Peyer's patch (tissue), 4 donors: ENCODE results near the gene EFTUD2.

Source experiments
- POLR2A ChIP-seq, 2 donors: fragments of 450-650 bp; IDR thresholded peaks; one replicate each; pipeline ENCODE4 v1.5.1; 2017; ENCODE audit warnings: antibody characterized with exemption in 2 of 2, mild to moderate bottlenecking in 2 of 2, moderate library complexity in 2 of 2
- TF ChIP-seq, protein P1 (sequence below), 6 experiments: fragments of 450-650 bp in 4 of 6; fragments of 200-600 bp in 2 of 6; sonication (generic) in 1 of 6; IDR thresholded peaks; one replicate each; pipeline ENCODE4 v1.5.1; 2017 to 2019; ENCODE audit warnings: antibody characterized with exemption in 6 of 6, mild to moderate bottlenecking in 3 of 6, moderate library complexity in 1 of 6

DNA sequence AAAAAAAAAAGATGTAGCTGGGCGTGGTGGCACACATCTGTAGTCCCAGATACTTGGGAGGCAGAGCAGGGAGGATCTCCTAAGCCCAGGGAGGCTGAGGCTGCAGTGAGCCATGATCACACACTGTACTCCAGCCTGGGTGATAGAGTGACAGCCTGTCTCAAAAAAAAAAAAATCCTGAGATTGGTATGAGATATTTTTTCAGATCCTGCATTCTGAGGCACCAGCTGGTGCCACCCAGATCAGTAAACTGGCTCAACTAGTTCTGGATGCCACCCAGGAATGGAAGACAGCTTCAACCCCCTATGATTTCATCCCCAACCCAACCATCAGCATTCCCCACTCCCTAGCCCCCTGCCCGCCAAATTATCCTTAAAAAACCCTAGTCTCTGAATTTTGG lies 62.0 kb downstream of the EFTUD2 start:
- TF ChIP-seq POLR2A (IDR thresholded peaks at IDR 0.05) = no peak
- TF ChIP-seq, protein P1, sequence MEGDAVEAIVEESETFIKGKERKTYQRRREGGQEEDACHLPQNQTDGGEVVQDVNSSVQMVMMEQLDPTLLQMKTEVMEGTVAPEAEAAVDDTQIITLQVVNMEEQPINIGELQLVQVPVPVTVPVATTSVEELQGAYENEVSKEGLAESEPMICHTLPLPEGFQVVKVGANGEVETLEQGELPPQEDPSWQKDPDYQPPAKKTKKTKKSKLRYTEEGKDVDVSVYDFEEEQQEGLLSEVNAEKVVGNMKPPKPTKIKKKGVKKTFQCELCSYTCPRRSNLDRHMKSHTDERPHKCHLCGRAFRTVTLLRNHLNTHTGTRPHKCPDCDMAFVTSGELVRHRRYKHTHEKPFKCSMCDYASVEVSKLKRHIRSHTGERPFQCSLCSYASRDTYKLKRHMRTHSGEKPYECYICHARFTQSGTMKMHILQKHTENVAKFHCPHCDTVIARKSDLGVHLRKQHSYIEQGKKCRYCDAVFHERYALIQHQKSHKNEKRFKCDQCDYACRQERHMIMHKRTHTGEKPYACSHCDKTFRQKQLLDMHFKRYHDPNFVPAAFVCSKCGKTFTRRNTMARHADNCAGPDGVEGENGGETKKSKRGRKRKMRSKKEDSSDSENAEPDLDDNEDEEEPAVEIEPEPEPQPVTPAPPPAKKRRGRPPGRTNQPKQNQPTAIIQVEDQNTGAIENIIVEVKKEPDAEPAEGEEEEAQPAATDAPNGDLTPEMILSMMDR (IDR thresholded peaks at IDR 0.05) = no peak
